HG02759 (cell line): Measurements from ENCODE around the gene AP2B1.

Experiments
- ATAC-seq: cut with Tn5 transposase; IDR thresholded peaks from one replicate; pipeline ENCODE4 v1.9.1; 2021; ENCODE audit warnings: mild to moderate bottlenecking, moderate library complexity; ENCODE audit not compliant: unreplicated experiment

AP2B1 gene

DNA sequence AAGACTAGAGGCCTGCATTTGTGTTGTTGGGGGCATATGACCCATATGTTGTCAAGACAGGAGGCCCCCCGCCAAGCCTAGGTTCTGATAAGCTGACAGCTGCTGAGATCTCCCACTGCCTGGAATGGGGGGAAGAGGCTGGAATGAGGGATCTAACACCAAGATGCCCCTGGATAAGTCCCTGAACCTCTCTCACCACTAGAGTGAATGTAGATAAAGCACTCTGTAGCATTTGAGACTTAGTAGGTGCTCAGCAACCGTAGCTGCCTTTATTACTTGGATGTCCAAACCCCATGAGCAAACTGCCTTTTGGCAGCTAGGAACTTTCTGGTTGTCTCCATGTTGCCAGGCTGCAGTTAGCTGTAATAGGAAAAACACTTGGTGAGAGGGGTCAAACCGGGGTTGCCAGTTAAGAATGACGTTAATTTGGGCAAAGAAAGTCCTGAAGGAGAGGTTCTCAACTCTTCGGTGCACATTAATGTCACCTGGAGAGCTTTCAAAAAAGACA lies 139.9 kb downstream of the AP2B1 start:
- no peak for ATAC-seq

GRCh38 chr17:35727635-35728034 lies 140.5 kb downstream of the AP2B1 start:
- ATAC-seq: no peak

GRCh38 chr17:35728551-35728950 lies 141.4 kb downstream of the AP2B1 start:
- ATAC-seq: no peak

GRCh38 chr17:35729405-35729833 lies 142.3 kb downstream of the AP2B1 start:
- ATAC-seq: no peak

- ATAC-seq: no peak
These were observed 143.4 kb downstream of the AP2B1 start for GRCh38 chr17:35730400-35731005.

GRCh38 chr17:35731239-35731916 lies 144.3 kb downstream of the AP2B1 start, which contains the start of gene RASL10B:
Gene RASL10B (plus strand): TSS chr17:35731639. CDS start chr17:35735185, 3,546 bp downstream.
- ATAC-seq: no peak

DNA sequence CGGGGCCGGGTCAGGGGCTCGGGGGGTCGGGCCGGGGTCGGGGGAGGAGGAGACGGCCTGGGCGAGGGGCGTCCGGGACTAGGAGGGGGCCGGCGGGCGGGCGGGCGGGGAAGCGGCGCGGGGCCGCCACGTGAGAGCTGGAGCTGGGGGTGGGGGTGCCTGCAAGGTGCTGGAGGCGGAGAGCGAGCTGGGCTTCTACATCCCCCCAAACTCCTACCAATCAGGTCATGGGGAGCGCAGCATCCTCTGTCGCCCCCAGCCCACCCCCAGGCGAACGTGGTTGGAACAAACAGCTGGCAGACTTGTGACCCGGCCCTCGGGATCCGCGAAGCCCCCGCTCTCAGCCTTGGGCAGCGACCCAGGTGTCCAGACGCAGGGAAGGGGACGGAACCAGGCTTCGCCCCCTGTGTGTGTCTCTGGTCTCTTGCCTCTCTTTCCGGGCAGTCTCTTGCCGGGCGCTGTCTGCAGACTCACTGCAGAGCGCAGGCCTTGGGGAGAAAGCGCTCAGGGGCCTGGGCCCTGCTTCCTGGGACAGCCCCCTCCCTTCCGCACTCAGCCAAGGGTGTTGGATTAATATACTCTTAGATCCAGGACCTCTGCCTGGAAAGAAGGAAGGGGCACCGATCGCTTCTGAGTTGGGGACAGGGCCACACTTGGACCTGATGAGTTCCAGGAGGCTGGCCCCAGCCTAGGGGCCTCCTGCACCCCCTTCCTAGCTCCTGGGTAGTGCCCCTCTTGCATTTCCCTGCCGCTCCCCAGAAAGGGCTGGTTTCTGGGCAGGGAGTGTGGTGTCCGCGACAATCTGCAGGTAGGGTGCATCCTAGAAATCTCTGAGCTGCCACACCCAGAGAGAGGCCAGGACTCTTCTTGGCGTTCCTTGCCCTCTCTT lies 145.0 kb downstream of the AP2B1 start:
- ATAC-seq: no peak

- no peak for ATAC-seq
These were observed 145.6 kb downstream of the AP2B1 start for GRCh38 chr17:35732806-35733136.

GRCh38 chr17:35733366-35733765 lies 146.2 kb downstream of the AP2B1 start:
- no peak for ATAC-seq

GRCh38 chr17:35734396-35734795 lies 147.3 kb downstream of the AP2B1 start:
- no peak for ATAC-seq

DNA sequence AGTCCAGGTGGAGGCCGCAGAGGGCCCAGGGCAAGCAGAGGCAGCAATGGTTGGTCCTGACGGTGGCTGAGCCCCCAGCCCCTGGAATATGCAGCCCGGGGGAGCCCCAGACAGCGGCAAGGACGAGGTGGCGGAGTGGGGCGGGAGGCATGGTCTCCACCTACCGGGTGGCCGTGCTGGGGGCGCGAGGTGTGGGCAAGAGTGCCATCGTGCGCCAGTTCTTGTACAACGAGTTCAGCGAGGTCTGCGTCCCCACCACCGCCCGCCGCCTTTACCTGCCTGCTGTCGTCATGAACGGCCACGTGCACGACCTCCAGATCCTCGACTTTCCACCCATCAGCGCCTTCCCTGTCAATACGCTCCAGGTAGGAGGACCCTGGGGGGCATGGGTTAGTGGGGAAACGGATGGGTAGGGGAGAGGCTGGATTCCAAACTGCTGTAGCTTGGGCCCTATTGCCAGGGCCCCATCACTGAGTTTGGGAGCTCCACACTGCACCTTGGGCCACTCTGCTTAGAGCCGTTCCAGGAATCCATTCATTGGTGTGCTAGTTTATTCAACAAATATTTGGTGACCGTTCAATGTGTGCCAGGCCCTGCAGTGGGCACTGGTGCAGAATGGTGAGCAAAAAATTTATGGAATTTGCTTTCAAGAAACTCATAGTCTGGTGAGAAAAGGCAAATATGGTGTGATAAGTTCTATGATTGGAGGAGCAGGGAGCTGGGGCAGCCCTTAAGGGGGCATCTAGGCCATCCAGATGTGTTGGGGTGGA lies 148.1 kb downstream of the AP2B1 start:
- no peak for ATAC-seq

DNA sequence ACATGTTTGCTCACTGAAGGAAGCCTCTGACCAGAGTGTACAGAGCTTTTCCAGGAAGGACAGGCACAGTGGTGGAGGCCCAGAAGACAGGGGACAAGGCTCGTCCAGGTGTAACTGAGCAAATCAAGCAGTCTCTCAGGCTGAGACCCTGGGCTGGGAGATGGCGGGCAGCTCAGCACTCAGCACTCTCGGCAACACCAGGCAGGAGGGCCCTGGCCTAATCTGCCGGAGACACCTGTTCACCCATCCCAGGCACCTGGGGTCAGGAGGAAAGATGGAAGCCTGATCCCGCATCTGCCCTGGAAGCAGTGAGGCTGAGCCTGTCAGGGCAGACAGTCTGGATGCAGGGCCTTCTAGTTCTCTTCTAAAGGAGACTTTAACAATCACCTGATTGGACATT lies 149.1 kb downstream of the AP2B1 start:
- ATAC-seq: no peak

- no peak for ATAC-seq
These were observed 151.5 kb downstream of the AP2B1 start for GRCh38 chr17:35738519-35739133.

- no peak for ATAC-seq
These were observed 153.1 kb downstream of the AP2B1 start for GRCh38 chr17:35740216-35740615.

DNA sequence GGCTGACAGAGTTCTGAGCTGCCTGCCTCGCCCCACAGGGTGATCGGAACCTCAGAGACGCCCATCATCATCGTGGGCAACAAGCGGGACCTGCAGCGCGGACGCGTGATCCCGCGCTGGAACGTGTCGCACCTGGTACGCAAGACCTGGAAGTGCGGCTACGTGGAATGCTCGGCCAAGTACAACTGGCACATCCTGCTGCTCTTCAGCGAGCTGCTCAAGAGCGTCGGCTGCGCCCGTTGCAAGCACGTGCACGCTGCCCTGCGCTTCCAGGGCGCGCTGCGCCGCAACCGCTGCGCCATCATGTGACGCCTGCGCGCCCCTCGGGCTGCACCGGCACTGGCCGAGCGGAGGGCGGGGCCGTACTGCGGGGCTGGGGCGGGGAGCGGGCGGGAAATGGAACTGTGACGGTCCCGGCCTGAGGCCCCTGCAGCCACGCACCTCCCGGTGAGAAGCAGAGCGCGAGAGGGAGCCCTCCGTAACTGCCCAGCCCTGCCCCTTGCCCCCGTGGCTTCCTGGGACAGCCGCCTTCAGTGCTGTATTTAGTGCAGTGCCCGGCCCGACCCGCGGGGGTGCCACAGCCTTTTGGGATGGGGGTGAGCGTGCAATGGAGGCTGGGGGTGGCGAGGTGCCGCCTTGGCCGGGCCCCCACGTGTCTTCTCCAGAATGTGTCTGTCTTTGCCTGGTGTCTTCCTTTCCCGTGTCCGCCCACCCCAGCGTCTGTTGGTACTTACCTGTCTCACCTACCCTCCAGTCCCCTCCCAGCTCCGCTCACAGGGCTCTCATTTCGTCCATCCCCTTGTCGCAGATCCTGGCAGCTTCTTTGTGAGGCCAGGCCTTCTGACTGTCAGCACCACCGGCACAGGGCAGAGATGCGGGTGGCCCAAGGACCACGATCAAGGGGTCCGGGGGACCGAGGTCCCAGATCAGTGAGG lies 154.1 kb downstream of the AP2B1 start:
- ATAC-seq: no peak

DNA sequence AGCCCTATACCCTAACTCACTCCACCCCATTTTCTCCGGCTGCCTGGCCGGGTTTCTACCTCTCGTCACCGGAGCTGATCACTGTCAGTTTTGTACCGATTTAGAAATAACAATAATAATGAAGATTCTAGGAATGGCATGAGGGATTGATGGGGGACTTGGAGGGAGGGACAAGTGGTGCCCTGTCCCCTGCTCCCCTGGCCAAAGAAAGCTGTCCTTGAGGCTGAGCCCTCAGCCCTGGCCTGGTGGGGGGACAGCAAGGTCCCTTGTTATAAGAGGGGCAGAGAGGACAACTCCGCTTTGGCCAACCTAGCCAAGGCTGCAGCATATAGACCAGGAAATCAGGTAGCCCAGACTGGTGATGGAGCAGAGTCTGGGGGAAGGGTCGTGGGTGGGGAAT lies 155.4 kb downstream of the AP2B1 start:
- ATAC-seq: no peak

- no peak for ATAC-seq
These were observed 155.9 kb downstream of the AP2B1 start for GRCh38 chr17:35742896-35743477.

DNA sequence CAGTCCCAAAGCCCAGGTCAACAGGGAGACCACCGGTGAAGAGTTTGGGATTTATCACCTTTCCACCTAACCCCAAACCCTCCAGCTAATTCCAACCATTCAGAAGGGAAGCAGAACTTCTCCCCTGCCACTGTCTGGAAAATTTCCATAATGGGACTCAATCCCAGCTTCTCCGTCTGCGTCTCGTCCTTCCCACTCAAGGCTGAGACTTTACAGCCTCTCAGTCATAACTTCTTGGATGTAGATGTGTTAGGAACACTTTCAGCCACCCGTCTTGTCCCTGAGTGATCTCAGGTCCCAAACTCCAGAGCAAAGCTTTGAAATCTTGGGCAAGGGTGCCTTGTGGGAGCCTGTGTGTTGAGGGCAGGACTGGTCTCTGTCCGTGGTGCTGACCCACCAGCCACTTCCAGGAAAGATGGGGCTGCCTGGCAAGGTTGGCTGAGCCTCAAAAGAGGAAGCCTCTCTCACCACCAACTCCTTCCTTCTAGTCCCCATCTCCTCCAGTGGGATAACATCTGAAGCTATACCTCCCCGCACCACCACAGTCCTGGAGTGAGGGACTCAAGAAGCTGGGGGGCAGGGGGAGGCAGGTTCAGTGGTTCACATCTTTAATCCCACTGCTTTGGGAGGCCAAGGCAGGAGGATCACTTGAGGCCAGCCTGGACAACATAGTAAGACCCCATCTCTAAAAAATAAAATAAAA lies 156.7 kb downstream of the AP2B1 start:
- no peak for ATAC-seq
